ENCODE results near the gene ZNF724.
"Not testable (repeated sequence)": the region's sequence is repeated elsewhere in the genome, so short reads cannot be mapped to it uniquely, and the experiment has no call there.

The ZNF724 gene

GRCh38 chr19:23249911-23250649, at the start of gene ZNF724:
ZNF724 (minus strand) TSS chr19:23250394; CDS start chr19:23250242, 152 bp downstream.
- DNase-seq (ENCODE audit: low read depth) = peak; percentile 92
- H3K4me3 ChIP-seq (ENCODE audit: low read depth, low read length) = peak within 1 kb of the TSS; percentile 70

GRCh38 chr19:23294141-23294540, 43.9 kb upstream of the ZNF724 start:
- no peak overlapping the region for H3K4me3 ChIP-seq (ENCODE audit: low read depth, low read length)
- DNase-seq (ENCODE audit: low read depth) = no peak

- DNase-seq (ENCODE audit: low read depth); H3K4me3 ChIP-seq (ENCODE audit: low read depth, low read length): not testable (repeated sequence)
Observed at GRCh38 chr19:23289966-23290365, 39.8 kb upstream of the ZNF724 start.

GRCh38 chr19:23287620-23288019, 37.4 kb upstream of the ZNF724 start:
- DNase-seq (ENCODE audit: low read depth) = no peak
- H3K4me3 ChIP-seq (ENCODE audit: low read depth, low read length) = no peak overlapping the region

GRCh38 chr19:23286477-23286876, 36.3 kb upstream of the ZNF724 start:
- no peak overlapping the region for H3K4me3 ChIP-seq (ENCODE audit: low read depth, low read length)
- DNase-seq (ENCODE audit: low read depth) = no peak

GRCh38 chr19:23285948-23286347, 35.8 kb upstream of the ZNF724 start:
- H3K4me3 ChIP-seq (ENCODE audit: low read depth, low read length) = no peak overlapping the region
- no peak for DNase-seq (ENCODE audit: low read depth)

GRCh38 chr19:23285326-23285725, 35.1 kb upstream of the ZNF724 start:
- not testable (repeated sequence) for H3K4me3 ChIP-seq (ENCODE audit: low read depth, low read length); DNase-seq (ENCODE audit: low read depth)

- H3K4me3 ChIP-seq (ENCODE audit: low read depth, low read length) = no peak overlapping the region
- no peak for DNase-seq (ENCODE audit: low read depth)
Observed at GRCh38 chr19:23283925-23284324, 33.7 kb upstream of the ZNF724 start.

GRCh38 chr19:23281663-23282276, 31.6 kb upstream of the ZNF724 start:
- DNase-seq (ENCODE audit: low read depth) = no peak
- H3K4me3 ChIP-seq (ENCODE audit: low read depth, low read length) = no peak overlapping the region

GRCh38 chr19:23278118-23278517, 27.9 kb upstream of the ZNF724 start:
- not testable (repeated sequence) for DNase-seq (ENCODE audit: low read depth); H3K4me3 ChIP-seq (ENCODE audit: low read depth, low read length)

GRCh38 chr19:23273590-23274412, 23.6 kb upstream of the ZNF724 start:
- peak overlapping the region; percentile 91 for H3K4me3 ChIP-seq (ENCODE audit: low read depth, low read length)
- peak; percentile 62 for DNase-seq (ENCODE audit: low read depth)

- peak overlapping the region; percentile 91 for H3K4me3 ChIP-seq (ENCODE audit: low read depth, low read length)
- no peak for DNase-seq (ENCODE audit: low read depth)
Observed at GRCh38 chr19:23273022-23273589, 22.9 kb upstream of the ZNF724 start.

GRCh38 chr19:23263870-23264590, 13.8 kb upstream of the ZNF724 start:
- H3K4me3 ChIP-seq (ENCODE audit: low read depth, low read length) = no peak overlapping the region
- DNase-seq (ENCODE audit: low read depth) = no peak

- no peak overlapping the region for H3K4me3 ChIP-seq (ENCODE audit: low read depth, low read length)
- DNase-seq (ENCODE audit: low read depth) = no peak
Observed at GRCh38 chr19:23263396-23263795, 13.2 kb upstream of the ZNF724 start.

- no peak for DNase-seq (ENCODE audit: low read depth)
- no peak overlapping the region for H3K4me3 ChIP-seq (ENCODE audit: low read depth, low read length)
Observed at GRCh38 chr19:23262920-23263319, 12.7 kb upstream of the ZNF724 start.

- no peak for DNase-seq (ENCODE audit: low read depth)
- no peak overlapping the region for H3K4me3 ChIP-seq (ENCODE audit: low read depth, low read length)
Observed at GRCh38 chr19:23261496-23262020, 11.4 kb upstream of the ZNF724 start.

GRCh38 chr19:23260956-23261355, 10.8 kb upstream of the ZNF724 start:
- no peak overlapping the region for H3K4me3 ChIP-seq (ENCODE audit: low read depth, low read length)
- no peak for DNase-seq (ENCODE audit: low read depth)

GRCh38 chr19:23259961-23260360, 9.8 kb upstream of the ZNF724 start:
- H3K4me3 ChIP-seq (ENCODE audit: low read depth, low read length) = no peak overlapping the region
- no peak for DNase-seq (ENCODE audit: low read depth)

- DNase-seq (ENCODE audit: low read depth) = no peak
- no peak overlapping the region for H3K4me3 ChIP-seq (ENCODE audit: low read depth, low read length)
Observed at GRCh38 chr19:23255700-23256099, 5.5 kb upstream of the ZNF724 start.
